GM12878 (cell line): ENCODE data around the gene TMUB1. TPM values are rescaled to one million over a fixed set of nuclear protein-coding genes. Genes with fewer than 3 reads are reported as not detected.

Source experiments
- ASH2L ChIP-seq: fragments of 300-600, 200-600 bp; sonication (generic); IDR thresholded peaks from 2 replicates; pipeline ENCODE4 v1.6.1; 2017; ENCODE audit warnings: low read depth, mild to moderate bottlenecking, borderline replicate concordance
- ATF3 ChIP-seq: IDR thresholded peaks from 2 replicates; pipeline ENCODE4 v1.6.1; 2011; ENCODE audit warnings: low read depth, mild to moderate bottlenecking, low read length, moderate library complexity, borderline replicate concordance; ENCODE audit errors: extremely low read depth
- CEBPB ChIP-seq, 2 experiments: fragments of 150-350 bp in 1 of 2; IDR thresholded peaks; 2 replicates each; pipeline ENCODE4 v1.6.1; 2012 to 2014; ENCODE audit warnings: low read depth in 2 of 2, low read length in 2 of 2, borderline replicate concordance in 1 of 2, inconsistent platforms in 1 of 2
- CHD2 ChIP-seq: IDR thresholded peaks from 2 replicates; pipeline ENCODE4 v1.6.1; 2011; ENCODE audit warnings: low read depth, low read length, improper control_type of control experiment, borderline replicate concordance
- CHD4 ChIP-seq: fragments of 200-600 bp; sonication (generic); IDR thresholded peaks from 2 replicates; pipeline ENCODE4 v1.6.1; 2016; ENCODE audit warnings: mild to moderate bottlenecking
- CTCF ChIP-seq, 3 experiments: IDR thresholded peaks in 2 of 3; conservative IDR thresholded peaks in 1 of 3; 2 replicates each; pipeline ENCODE4 v1.5.1; 2011; ENCODE audit warnings: low read depth in 3 of 3, low read length in 3 of 3, mild to moderate bottlenecking in 3 of 3, control low read depth in 2 of 3, moderate library complexity in 2 of 3, inconsistent platforms in 1 of 3, mixed read lengths in 1 of 3; ENCODE audit not compliant: control insufficient read depth in 2 of 3, insufficient read depth in 1 of 3; ENCODE audit errors: extremely low read depth in 1 of 3
- ESRRA ChIP-seq: IDR thresholded peaks from 2 replicates; pipeline ENCODE4 v1.6.1; 2012; ENCODE audit warnings: mild to moderate bottlenecking, low read length, improper control_type of control experiment
- FOXK2 ChIP-seq: fragments of 450-650 bp; IDR thresholded peaks from 2 replicates; pipeline ENCODE4 v1.6.1; 2017; ENCODE audit warnings: mild to moderate bottlenecking, moderate library complexity
- GABPA ChIP-seq: IDR thresholded peaks from 2 replicates; pipeline ENCODE4 v1.6.1; 2014; ENCODE audit warnings: antibody characterized with exemption, low read depth, mild to moderate bottlenecking, inconsistent platforms
- HDAC2 ChIP-seq: fragments of 200-600 bp; sonication (generic); IDR thresholded peaks from 2 replicates; pipeline ENCODE4 v1.6.1; 2017
- IKZF1 ChIP-seq: fragments of 450-650 bp; conservative IDR thresholded peaks from 2 replicates; pipeline ENCODE4 v1.6.1; 2017; ENCODE audit warnings: antibody characterized with exemption, mild to moderate bottlenecking
- KAT2A ChIP-seq: conservative IDR thresholded peaks from 2 replicates; pipeline ENCODE4 v1.6.1; 2011; ENCODE audit warnings: low read depth, low read length; ENCODE audit not compliant: control insufficient read depth
- NBN ChIP-seq: fragments of 450-650 bp; IDR thresholded peaks from 2 replicates; pipeline ENCODE4 v1.6.1; 2016
- NKRF ChIP-seq: fragments of 450-650 bp; conservative IDR thresholded peaks from 2 replicates; pipeline ENCODE4 v1.6.1; 2017; ENCODE audit warnings: mild to moderate bottlenecking, moderate library complexity
- NR2C1 ChIP-seq: fragments of 450-650 bp; IDR thresholded peaks from 2 replicates; pipeline ENCODE4 v1.6.1; 2017; ENCODE audit warnings: antibody characterized with exemption, mild to moderate bottlenecking, moderate library complexity
- NR2C2 ChIP-seq: IDR thresholded peaks from 2 replicates; pipeline ENCODE4 v1.6.1; 2011; ENCODE audit warnings: borderline replicate concordance, low read depth; ENCODE audit not compliant: control insufficient read depth, insufficient read length
- RB1 ChIP-seq: fragments of 450-650 bp; formaldehyde crosslinking; IDR thresholded peaks from 2 replicates; pipeline ENCODE4 v1.6.1; 2017; ENCODE audit warnings: mild to moderate bottlenecking, borderline replicate concordance
- RUNX3 ChIP-seq: IDR thresholded peaks from 2 replicates; pipeline ENCODE4 v1.6.1; 2012; ENCODE audit warnings: low read length, inconsistent platforms
- SIN3A ChIP-seq: IDR thresholded peaks from 2 replicates; pipeline ENCODE4 v1.6.1; 2012; ENCODE audit warnings: low read depth, low read length, improper control_type of control experiment
- SP1 ChIP-seq: IDR thresholded peaks from one replicate; pipeline ENCODE4 v1.6.1; 2011; ENCODE audit warnings: low read depth, low read length
- STAT1 ChIP-seq: fragments of 450-650 bp; conservative IDR thresholded peaks from 2 replicates; pipeline ENCODE4 v1.6.1; 2014; ENCODE audit warnings: antibody characterized with exemption, mild to moderate bottlenecking
- TAF1 ChIP-seq: IDR thresholded peaks from 2 replicates; pipeline ENCODE4 v1.6.1; 2011; ENCODE audit warnings: mild to moderate bottlenecking, low read depth, low read length, borderline replicate concordance
- TARDBP ChIP-seq: IDR thresholded peaks from 2 replicates; pipeline ENCODE4 v1.6.1; 2016; ENCODE audit warnings: borderline replicate concordance
- TBL1XR1 ChIP-seq: IDR thresholded peaks from 2 replicates; pipeline ENCODE4 v1.6.1; 2012; ENCODE audit warnings: low read depth, low read length, improper control_type of control experiment
- ZBED1 ChIP-seq: IDR thresholded peaks from 2 replicates; pipeline ENCODE4 v1.6.1; 2016; ENCODE audit warnings: borderline replicate concordance
- ZBTB33 ChIP-seq: fragments of 450-650 bp; IDR thresholded peaks from 2 replicates; pipeline ENCODE4 v1.6.1; 2017; ENCODE audit warnings: mild to moderate bottlenecking
- ZNF24 ChIP-seq: fragments of 450-650 bp; IDR thresholded peaks from 2 replicates; pipeline ENCODE4 v1.6.1; 2017; ENCODE audit warnings: antibody characterized with exemption, mild to moderate bottlenecking
- polyA plus RNA-seq, 11 experiments: library from polyadenylated mRNA; depleted of rRNA in 4 of 11; unstranded in 6 of 11; stranded (reverse) in 5 of 11; fragments of >200 nt; fragmentation: Nextera tagmentation in 4 of 11; fragmentation: Illumina TruSeq in 1 of 11; extraction: Ambion mirVana in 4 of 11; extraction: Trizol in 1 of 11; gene quantifications; 1 replicate in 1 of 11; 2 replicates in 10 of 11; pipeline versions ENCODE4 v1.2.1 to v1.2.3, GENCODE V29; 2011 to 2016; ENCODE audit warnings: inconsistent platforms in 2 of 11, missing spikeins in 2 of 11, low read depth in 1 of 11
- total RNA-seq, 4 experiments: library from RNA; depleted of rRNA in 3 of 4; stranded (reverse); fragments of >200 nt in 3 of 4; fragmentation: Illumina TruSeq in 1 of 4; extraction: Trizol in 1 of 4; gene quantifications; 2 replicates each; pipeline versions ENCODE4 v1.2.1 to v1.2.3, GENCODE V29; 2013 to 2021

The TMUB1 gene
- total and polyA plus RNA-seq, 10 of the 15 experiments (the other 5 are each of a cell fraction or from before 2014, with no cell fraction given) = 0.27 to 79.5 (median 41.3) TPM; not detected in 1

GRCh38 chr7:151087245-151088018, 4.1 kb upstream of the TMUB1 start (continued):
- TF ChIP-seq RB1 (no peak), ASH2L (no peak), STAT1 (no peak), NR2C1 (no peak), NKRF (peak; percentile 75; the same call in 1 of the 2 replicates), GABPA (no peak), CTCF (IDR thresholded peaks at IDR 0.05 in 2 of 3, conservative IDR thresholded peaks at IDR 0.05 in 1 of 3; ENCODE audit: control insufficient read depth in 2 of 3, extremely low read depth in 1 of 3, insufficient read depth in 1 of 3, low read depth in 3 of 3, low read length in 3 of 3) (peak in 2 of 3 experiments; percentile 32 to 48; a peak in 3 of 6 replicates), KAT2A (no peak), RUNX3 (no peak), SIN3A (peak; percentile 53), FOXK2 (no peak), IKZF1 (peak; percentile 81), ZBTB33 (no peak), TARDBP (no peak), CEBPB (IDR thresholded peaks at IDR 0.05; ENCODE audit: borderline replicate concordance in 1 of 2, low read depth in 2 of 2, low read length in 2 of 2) (no peak), HDAC2 (no peak), CHD4 (no peak), NR2C2 (no peak), ATF3 (no peak), ZNF24 (peak; percentile 33; the same call in 1 of the 2 replicates), ESRRA (no peak), ZBED1 (no peak), TAF1 (0 out of 2 replicates have a peak, but pooled peaks have one; percentile 25), NBN (peak; percentile 39; the same call in 1 of the 2 replicates), SP1 (no peak), CHD2 (no peak), TBL1XR1 (no peak)
